SJSA1 (cell line): ENCODE measurements around the gene ENTHD1. TPM values are rescaled to one million over a fixed set of nuclear protein-coding genes. Genes with fewer than 3 reads are reported as not detected.

Experiments used
- DNase-seq, 2 experiments: peaks; one replicate each; pipeline ENCODE4 v3.0.0-alpha.2; 2015 to 2020; ENCODE audit warnings: low spot score in 2 of 2, low read depth in 1 of 2
- H3K27ac ChIP-seq: fragments of 250-450 bp; sonication (Bioruptor Pico); 2 replicates; pipeline ENCODE4 v1.5.1; 2020; ENCODE audit warnings: mild to moderate bottlenecking, moderate library complexity
- H3K27me3 ChIP-seq: fragments of 250-450 bp; sonication (Bioruptor Pico); replicated peaks from 2 replicates; pipeline ENCODE4 v1.5.1; 2020; ENCODE audit warnings: mild to moderate bottlenecking, moderate library complexity
- H3K36me3 ChIP-seq: fragments of 250-450 bp; sonication (Bioruptor Pico); 2 replicates; pipeline ENCODE4 v1.5.1; 2020; ENCODE audit warnings: mild to moderate bottlenecking
- H3K4me1 ChIP-seq: fragments of 250-450 bp; sonication (Bioruptor Pico); replicated peaks from 2 replicates; pipeline ENCODE4 v1.6.1; 2021; ENCODE audit warnings: mild to moderate bottlenecking
- H3K4me3 ChIP-seq: fragments of 250-450 bp; sonication (Bioruptor Pico); 2 replicates; pipeline ENCODE4 v1.5.1; 2020; ENCODE audit warnings: mild to moderate bottlenecking
- H3K9me3 ChIP-seq: fragments of 250-450 bp; sonication (Bioruptor Pico); replicated peaks from 2 replicates; pipeline ENCODE4 v1.5.1; 2020; ENCODE audit warnings: mild to moderate bottlenecking
- total RNA-seq: library from RNA; depleted of rRNA; stranded (reverse); fragments of >200 nt; shearing (Covaris generic); gene quantifications from 2 replicates; pipeline ENCODE4 v1.2.3, GENCODE V29; 2014

Gene ENTHD1
- total RNA-seq, 1 experiment from 2014 or later, result not detected

- H3K4me3 ChIP-seq, result no peak overlapping the region
- DNase-seq, result peak in 1 of 2 experiments; percentile 18
- no peaks in the 10 kb centered on the region for H3K4me1 ChIP-seq
- H3K9me3 ChIP-seq, result no peaks in the 10 kb centered on the region; the same call in 1 of the 2 replicates
- no peaks in the 10 kb centered on the region for H3K36me3 ChIP-seq
- H3K27me3 ChIP-seq, result peaks cover 9% of the 10 kb centered on the region
- H3K27ac ChIP-seq, result no peak overlapping the region
Measured at GRCh38 chr22:39932918-39933649, 39.5 kb upstream of the ENTHD1 start.

DNA sequence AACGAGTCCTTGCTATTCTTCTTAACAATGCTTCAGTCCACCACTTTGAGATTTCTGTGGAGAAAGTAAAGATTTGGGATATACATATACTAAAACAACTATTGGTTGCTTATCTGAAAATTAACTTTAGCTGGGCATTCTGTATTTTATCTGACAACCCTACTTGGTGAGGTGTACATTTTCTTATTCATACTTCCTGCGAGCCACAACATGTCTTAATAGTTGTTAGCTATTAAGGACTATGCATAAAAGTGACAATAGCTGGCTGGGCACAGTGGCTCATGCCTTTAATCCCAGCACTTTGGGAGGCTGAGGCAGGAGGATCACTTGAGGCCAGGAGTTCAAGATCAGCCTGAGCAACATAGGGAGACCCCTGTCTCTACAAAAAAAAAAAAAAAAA lies 38.6 kb upstream of the ENTHD1 start:
- peaks cover 9% of the 10 kb centered on the region for H3K27me3 ChIP-seq
- no peaks in the 10 kb centered on the region for H3K36me3 ChIP-seq
- no peaks in the 10 kb centered on the region for H3K4me1 ChIP-seq
- H3K27ac ChIP-seq, result no peak overlapping the region
- no peaks in the 10 kb centered on the region; the same call in 1 of the 2 replicates for H3K9me3 ChIP-seq
- H3K4me3 ChIP-seq, result no peak overlapping the region
- DNase-seq, result no peak

DNA sequence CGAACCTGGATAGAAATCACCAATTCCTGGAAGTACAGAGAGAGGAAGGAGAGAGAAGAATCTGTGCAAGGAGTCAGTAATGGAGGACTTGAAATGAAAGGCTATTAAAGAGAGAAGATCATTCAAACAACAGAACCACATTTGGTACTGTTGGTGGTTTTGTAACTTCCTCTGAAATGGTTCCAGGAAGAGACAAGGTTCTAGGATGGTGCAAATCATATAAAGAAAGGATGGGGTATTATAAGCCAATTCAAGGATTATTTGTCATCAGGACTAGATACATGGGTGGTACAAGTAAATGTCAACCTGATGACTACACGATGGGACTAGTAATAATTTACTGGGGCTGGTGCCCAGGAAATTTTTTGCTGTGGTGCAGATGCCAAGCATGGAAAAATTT lies 37.7 kb upstream of the ENTHD1 start:
- Histone ChIP-seq H3K4me3 (no peak overlapping the region), H3K27ac (no peak overlapping the region), H3K9me3 (no peaks in the 10 kb centered on the region; the same call in 1 of the 2 replicates), H3K4me1 (no peaks in the 10 kb centered on the region), H3K36me3 (no peaks in the 10 kb centered on the region), H3K27me3 (peaks cover 9% of the 10 kb centered on the region)
- DNase-seq, result no peak

DNA sequence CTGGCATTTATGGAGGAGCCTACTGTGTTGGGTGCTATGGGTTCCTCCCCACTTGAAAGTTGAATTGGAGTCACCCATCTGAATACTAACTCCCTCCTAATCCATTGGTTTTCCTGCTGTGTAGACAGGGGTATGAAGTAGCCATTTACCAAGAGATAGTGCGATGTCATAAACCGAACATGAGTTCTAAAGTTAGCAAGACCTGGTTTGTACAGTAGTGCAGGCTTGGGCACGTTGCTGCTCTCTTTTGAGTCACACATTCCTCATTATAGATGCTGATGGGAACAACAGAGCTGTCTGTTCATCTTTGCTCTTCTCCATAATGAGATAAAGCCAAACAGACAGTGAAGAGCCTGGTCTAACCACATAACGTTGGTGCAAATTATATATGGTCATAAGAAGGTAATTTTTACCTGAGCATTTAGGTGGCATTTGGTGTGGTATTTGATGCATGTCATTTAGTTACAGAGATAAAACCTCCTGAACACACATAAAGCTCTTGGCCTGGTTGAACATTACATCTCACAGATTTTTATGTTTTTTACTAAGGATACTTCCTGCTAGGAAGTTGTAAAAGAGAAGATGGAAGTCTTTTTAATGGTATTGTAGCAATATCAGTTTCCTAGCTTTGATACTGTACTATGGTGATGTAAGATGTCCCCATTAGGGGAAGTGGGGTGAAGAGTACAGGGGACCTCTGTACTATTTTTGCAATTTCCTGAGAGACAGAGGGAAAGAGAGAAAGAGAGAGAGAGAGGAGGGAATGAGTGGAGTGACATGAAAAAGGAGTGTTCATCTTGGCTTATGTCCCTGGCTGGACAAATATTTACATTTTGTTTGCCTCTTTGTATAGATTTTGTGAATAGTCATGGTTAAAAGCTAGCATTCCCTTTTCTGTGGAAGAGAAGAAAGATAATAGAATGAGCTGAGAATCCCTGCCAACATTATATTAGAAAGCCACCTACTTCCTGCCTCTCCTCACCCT lies 35.3 kb upstream of the ENTHD1 start:
- Histone ChIP-seq H3K36me3 (no peaks in the 10 kb centered on the region), H3K9me3 (no peaks in the 10 kb centered on the region; the same call in 1 of the 2 replicates), H3K4me1 (no peaks in the 10 kb centered on the region), H3K27me3 (peaks cover 12% of the 10 kb centered on the region), H3K4me3 (no peak overlapping the region), H3K27ac (no peak overlapping the region)
- no peak for DNase-seq

GRCh38 chr22:39927544-39927943 lies 34.0 kb upstream of the ENTHD1 start:
- Histone ChIP-seq H3K4me3 (no peak overlapping the region), H3K36me3 (no peaks in the 10 kb centered on the region)
- no peak for DNase-seq

GRCh38 chr22:39926753-39927152 lies 33.2 kb upstream of the ENTHD1 start:
- Histone ChIP-seq H3K27ac (no peak overlapping the region), H3K4me3 (no peak overlapping the region), H3K36me3 (no peaks in the 10 kb centered on the region), H3K9me3 (no peaks in the 10 kb centered on the region; the same call in 1 of the 2 replicates), H3K4me1 (no peaks in the 10 kb centered on the region), H3K27me3 (peaks cover 20% of the 10 kb centered on the region)
- DNase-seq, result no peak

More at GRCh38 chr22:39927544-39927943, 34.0 kb upstream of the ENTHD1 start:
- Histone ChIP-seq H3K27ac (no peak overlapping the region), H3K9me3 (no peaks in the 10 kb centered on the region; the same call in 1 of the 2 replicates), H3K27me3 (peaks cover 18% of the 10 kb centered on the region), H3K4me1 (no peaks in the 10 kb centered on the region)

DNA sequence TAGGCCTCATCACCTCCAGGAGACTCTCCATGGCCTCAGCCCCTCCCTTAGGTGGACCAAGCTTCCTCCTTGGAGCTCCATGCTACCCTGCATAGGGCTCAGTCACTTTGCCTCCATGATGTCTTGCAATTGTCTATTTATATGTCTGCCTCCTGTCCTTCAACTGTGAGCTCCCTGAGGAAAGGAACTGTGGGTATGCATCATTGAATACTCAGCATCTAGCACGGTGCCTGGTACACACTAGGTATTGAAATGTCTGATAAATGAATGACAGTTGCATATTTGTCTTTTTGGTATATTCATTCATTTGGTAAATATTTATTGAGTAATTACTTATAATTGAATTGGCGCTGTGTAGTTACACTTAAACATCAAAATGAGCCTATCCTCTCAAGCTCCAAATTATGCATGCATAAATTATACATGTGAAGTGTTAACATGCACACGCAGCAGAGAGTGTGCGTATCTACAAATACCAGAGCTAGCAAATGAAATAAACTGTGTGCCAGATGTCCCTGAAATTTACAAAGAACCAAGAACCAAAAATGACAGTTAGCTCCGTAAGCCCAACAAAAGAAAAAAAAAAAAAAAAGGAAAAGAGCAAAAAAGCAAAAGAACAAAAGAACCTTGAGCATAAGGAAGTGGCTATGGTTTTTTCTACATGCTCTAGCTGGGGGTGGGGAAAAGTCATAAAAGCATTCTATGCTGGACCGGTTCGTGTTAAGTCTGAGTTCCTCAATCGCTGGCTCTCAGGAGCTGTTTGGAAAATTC lies 32.5 kb upstream of the ENTHD1 start:
- DNase-seq, result no peak
- Histone ChIP-seq H3K27ac (no peak overlapping the region), H3K27me3 (peaks cover 19% of the 10 kb centered on the region; the same call in 1 of the 2 replicates), H3K36me3 (no peaks in the 10 kb centered on the region), H3K9me3 (no peaks in the 10 kb centered on the region; the same call in 1 of the 2 replicates), H3K4me1 (no peaks in the 10 kb centered on the region), H3K4me3 (no peak overlapping the region)

- Histone ChIP-seq H3K27ac (no peak overlapping the region), H3K4me1 (no peaks in the 10 kb centered on the region), H3K36me3 (no peaks in the 10 kb centered on the region), H3K27me3 (peaks cover 16% of the 10 kb centered on the region; the same call in 1 of the 2 replicates), H3K4me3 (no peak overlapping the region), H3K9me3 (no peaks in the 10 kb centered on the region; the same call in 1 of the 2 replicates)
- DNase-seq, result no peak
Measured at GRCh38 chr22:39925273-39925672, 31.7 kb upstream of the ENTHD1 start.

DNA sequence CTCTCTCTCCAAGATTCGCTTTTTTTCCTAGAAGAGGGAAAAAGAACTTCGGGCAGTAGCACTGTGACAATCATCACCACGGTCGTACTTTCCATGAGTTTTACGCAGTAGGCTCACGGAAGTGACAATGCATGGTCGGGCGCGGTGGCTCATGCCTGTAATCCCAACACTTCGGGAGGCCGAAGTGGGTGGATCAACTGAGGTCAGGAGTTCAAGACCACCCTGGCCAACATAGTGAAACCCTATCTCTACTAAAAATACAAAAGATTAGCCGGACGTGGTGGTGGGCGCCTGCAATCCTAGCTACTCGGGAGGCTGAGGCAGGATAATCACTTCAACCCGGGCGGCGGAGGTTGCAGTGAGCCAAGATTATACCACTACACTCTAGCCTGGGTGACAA lies 30.7 kb upstream of the ENTHD1 start:
- no peaks in the 10 kb centered on the region; the same call in 1 of the 2 replicates for H3K9me3 ChIP-seq
- H3K4me3 ChIP-seq, result no peak overlapping the region
- no peak for DNase-seq
- H3K27ac ChIP-seq, result no peak overlapping the region
- H3K4me1 ChIP-seq, result no peaks in the 10 kb centered on the region
- peaks cover 16% of the 10 kb centered on the region; the same call in 1 of the 2 replicates for H3K27me3 ChIP-seq
- no peaks in the 10 kb centered on the region for H3K36me3 ChIP-seq

GRCh38 chr22:39923696-39924095 lies 30.1 kb upstream of the ENTHD1 start:
- Histone ChIP-seq H3K4me3 (no peak overlapping the region), H3K27me3 (peaks cover 16% of the 10 kb centered on the region; the same call in 1 of the 2 replicates), H3K9me3 (no peaks in the 10 kb centered on the region), H3K27ac (no peak overlapping the region), H3K36me3 (no peaks in the 10 kb centered on the region), H3K4me1 (no peaks in the 10 kb centered on the region)
- no peak for DNase-seq

DNA sequence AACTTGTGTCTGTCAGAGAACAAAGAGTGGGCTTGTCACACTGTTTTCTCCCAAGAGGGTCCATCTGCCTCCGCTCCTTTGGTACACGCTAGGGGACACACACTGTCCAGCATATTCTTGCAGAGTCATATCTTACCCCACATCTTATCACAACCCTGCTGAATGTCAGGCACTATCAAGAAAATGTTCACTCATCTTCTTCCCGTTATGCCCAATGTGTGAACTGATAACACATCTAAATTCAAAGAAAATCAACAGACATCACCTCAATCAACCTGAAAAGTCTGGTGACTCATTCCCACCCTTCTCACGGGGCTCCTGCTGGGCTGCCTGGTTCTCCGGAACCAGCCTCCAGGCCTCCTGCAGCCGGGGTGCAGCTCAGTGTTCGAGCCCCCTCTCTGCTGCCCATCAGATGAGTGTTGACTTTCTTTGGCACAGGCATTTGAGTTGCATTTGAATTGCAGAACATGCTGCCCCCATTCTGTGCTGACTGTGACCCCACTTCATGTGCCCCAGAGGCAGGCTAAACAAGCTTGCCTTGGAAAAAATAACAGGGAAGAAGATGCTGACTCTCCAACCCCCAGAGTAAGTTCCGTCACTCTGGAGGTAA lies 26.7 kb upstream of the ENTHD1 start:
- DNase-seq, result no peak
- Histone ChIP-seq H3K27me3 (peaks cover 12% of the 10 kb centered on the region; the same call in 1 of the 2 replicates), H3K4me3 (no peak overlapping the region)

GRCh38 chr22:39917776-39918495 lies 24.4 kb upstream of the ENTHD1 start:
- no peak for DNase-seq
- Histone ChIP-seq H3K9me3 (no peaks in the 10 kb centered on the region), H3K4me3 (no peak overlapping the region), H3K36me3 (no peaks in the 10 kb centered on the region), H3K27me3 (peaks cover 4% of the 10 kb centered on the region; the same call in 1 of the 2 replicates), H3K27ac (no peak overlapping the region), H3K4me1 (no peaks in the 10 kb centered on the region)

More for the DNA sequence above, 26.7 kb upstream of the ENTHD1 start:
- no peaks in the 10 kb centered on the region for H3K36me3 ChIP-seq
- H3K9me3 ChIP-seq, result no peaks in the 10 kb centered on the region
- H3K27ac ChIP-seq, result no peak overlapping the region
- no peaks in the 10 kb centered on the region for H3K4me1 ChIP-seq
